Measurements from ENCODE around the gene CRABP1.

DNA sequence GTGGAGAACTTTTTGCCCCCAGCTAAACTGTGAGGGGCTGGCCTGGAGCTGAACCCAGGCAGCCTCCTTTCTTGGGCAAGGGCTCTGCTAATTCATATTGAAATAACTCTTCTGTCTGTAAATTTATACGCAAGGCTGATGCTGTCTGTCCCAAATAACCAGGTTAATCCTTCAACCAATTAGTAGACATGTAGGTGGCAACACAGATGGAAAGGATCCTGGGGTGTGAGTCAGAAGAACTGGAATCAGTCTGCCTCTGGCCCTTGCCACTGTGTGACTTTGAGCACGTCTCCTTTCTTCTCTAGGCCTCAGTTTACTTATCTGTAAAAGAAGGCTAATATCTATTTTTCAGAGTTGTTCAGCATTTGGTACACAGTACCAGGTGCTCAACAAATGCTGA lies 49.6 kb downstream of the CRABP1 start:
- TF ChIP-seq SUZ12 (IDR thresholded peaks at IDR 0.05; ENCODE audit: extremely low read depth, insufficient read depth, insufficient read length) = no peak
- no peak for TF ChIP-seq YY1 (IDR thresholded peaks at IDR 0.05; ENCODE audit: insufficient read depth, insufficient read length)
- TF ChIP-seq ZNF274 (IDR thresholded peaks at IDR 0.05; ENCODE audit: low read depth, low read length) = no peak
